ENCODE measurements around the gene MCF2L2.
A peak's percentile ranks its signal among the peaks of the same experiment; 100 is the strongest.

The MCF2L2 gene

GRCh38 chr3:183226333-183226890, 202.0 kb downstream of the MCF2L2 start:
- no peak for DNase-seq

- DNase-seq: peak; percentile 46
Measured at GRCh38 chr3:183224180-183224970, 204.0 kb downstream of the MCF2L2 start.

- DNase-seq: no peak
Measured at GRCh38 chr3:183222631-183223235, 205.7 kb downstream of the MCF2L2 start.

- DNase-seq: no peak
Measured at GRCh38 chr3:183220828-183221227, 207.6 kb downstream of the MCF2L2 start.

GRCh38 chr3:183218826-183219225, 209.6 kb downstream of the MCF2L2 start:
- DNase-seq: no peak

GRCh38 chr3:183217548-183218332, 210.7 kb downstream of the MCF2L2 start:
- DNase-seq: no peak

- no peak for DNase-seq
Measured at GRCh38 chr3:183215591-183216202, 212.7 kb downstream of the MCF2L2 start.

GRCh38 chr3:183214277-183214612, 214.2 kb downstream of the MCF2L2 start:
- no peak for DNase-seq

GRCh38 chr3:183213415-183214276, 214.8 kb downstream of the MCF2L2 start:
- DNase-seq: no peak

GRCh38 chr3:183212565-183212964, 215.9 kb downstream of the MCF2L2 start:
- no peak for DNase-seq

- no peak for DNase-seq
Measured at GRCh38 chr3:183212096-183212495, 216.3 kb downstream of the MCF2L2 start.

GRCh38 chr3:183211352-183211751, 217.1 kb downstream of the MCF2L2 start:
- DNase-seq: no peak

GRCh38 chr3:183210862-183211341, 217.5 kb downstream of the MCF2L2 start:
- DNase-seq: no peak

- DNase-seq: no peak
Measured at GRCh38 chr3:183210341-183210740, 218.1 kb downstream of the MCF2L2 start.

GRCh38 chr3:183208800-183209199, 219.6 kb downstream of the MCF2L2 start:
- no peak for DNase-seq

- DNase-seq: no peak
Measured at GRCh38 chr3:183208260-183208659, 220.2 kb downstream of the MCF2L2 start.

GRCh38 chr3:183203670-183204069, 224.7 kb downstream of the MCF2L2 start:
- no peak for DNase-seq

- peak; percentile 41 for DNase-seq
Measured at GRCh38 chr3:183202004-183202722, 226.3 kb downstream of the MCF2L2 start.

- DNase-seq: no peak
Measured at GRCh38 chr3:183198939-183199338, 229.5 kb downstream of the MCF2L2 start.

GRCh38 chr3:183197734-183198133, 230.7 kb downstream of the MCF2L2 start:
- no peak for DNase-seq

- no peak for DNase-seq
Measured at GRCh38 chr3:183195266-183195665, 233.2 kb downstream of the MCF2L2 start.
